NCI-H69 (cell line): ENCODE measurements around the gene MAD1L1.
"Not testable (repeated sequence)": the region's sequence is repeated elsewhere in the genome, so short reads cannot be mapped to it uniquely, and the experiment has no call there.

ENCODE experiments used
- DNase-seq: peaks from one replicate; lab custom pipeline; 2025; lab: John Stamatoyannopoulos, UW

Gene MAD1L1

GRCh38 chr7:2002561-2003450, 229.9 kb downstream of the MAD1L1 start:
- DNase-seq: no peak

GRCh38 chr7:2001601-2002442, 230.9 kb downstream of the MAD1L1 start:
- no peak for DNase-seq

GRCh38 chr7:2000746-2001321, 231.9 kb downstream of the MAD1L1 start:
- DNase-seq: no peak

GRCh38 chr7:2000153-2000687, 232.5 kb downstream of the MAD1L1 start:
- no peak for DNase-seq

GRCh38 chr7:1999278-1999984, 233.3 kb downstream of the MAD1L1 start:
- no peak for DNase-seq

GRCh38 chr7:1998146-1998545, 234.6 kb downstream of the MAD1L1 start:
- DNase-seq: no peak

GRCh38 chr7:1997537-1998076, 235.1 kb downstream of the MAD1L1 start:
- DNase-seq: no peak

GRCh38 chr7:1996816-1997215, 235.9 kb downstream of the MAD1L1 start:
- no peak for DNase-seq

GRCh38 chr7:1995911-1996420, 236.8 kb downstream of the MAD1L1 start:
- not testable (repeated sequence) for DNase-seq

GRCh38 chr7:1995426-1995825, 237.3 kb downstream of the MAD1L1 start:
- DNase-seq: no peak

GRCh38 chr7:1994931-1995330, 237.8 kb downstream of the MAD1L1 start:
- peak; percentile 46 for DNase-seq

GRCh38 chr7:1993776-1994740, 238.7 kb downstream of the MAD1L1 start:
- no peak for DNase-seq

GRCh38 chr7:1993031-1993695, 239.6 kb downstream of the MAD1L1 start:
- DNase-seq: no peak

- no peak for DNase-seq
Measured at GRCh38 chr7:1992554-1992953, 240.2 kb downstream of the MAD1L1 start.

- no peak for DNase-seq
Measured at GRCh38 chr7:1990001-1990670, 242.6 kb downstream of the MAD1L1 start.

- DNase-seq: no peak
Measured at GRCh38 chr7:1989049-1989860, 243.5 kb downstream of the MAD1L1 start.

GRCh38 chr7:1988533-1988930, 244.2 kb downstream of the MAD1L1 start:
- no peak for DNase-seq
